Skin of body (tissue), 2 donors: ENCODE measurements around the gene RETREG1. TPM values are rescaled to one million over a fixed set of nuclear protein-coding genes. Genes with fewer than 3 reads are reported as not detected.
"Not testable (repeated sequence)": the region's sequence is repeated elsewhere in the genome, so short reads cannot be mapped to it uniquely, and the experiment has no call there.

ENCODE experiments used
- DNase-seq: peaks from one replicate; lab custom pipeline; 2025; lab: John Stamatoyannopoulos, UW
- total RNA-seq: library from RNA; depleted of rRNA; stranded (reverse); fragments of >200 nt; gene quantifications from one replicate; pipeline ENCODE4 v1.2.3, GENCODE V29; 2014

The RETREG1 gene
- 27.4 TPM for total RNA-seq

GRCh38 chr5:16616536-16617273, at the start of gene RETREG1:
Gene RETREG1 (minus strand): TSS chr5:16616997. CDS start chr5:16616971, 26 bp downstream.
- DNase-seq, result no peak

GRCh38 chr5:16666130-16666882, 49.5 kb upstream of the RETREG1 start:
- no peak for DNase-seq

GRCh38 chr5:16665601-16666000, 48.8 kb upstream of the RETREG1 start:
- DNase-seq, result no peak

- no peak for DNase-seq
Observed at GRCh38 chr5:16664368-16664767, 47.6 kb upstream of the RETREG1 start.

GRCh38 chr5:16663840-16664239, 47.0 kb upstream of the RETREG1 start:
- no peak for DNase-seq

GRCh38 chr5:16661713-16662112, 44.9 kb upstream of the RETREG1 start:
- DNase-seq, result no peak

GRCh38 chr5:16660982-16661381, 44.2 kb upstream of the RETREG1 start:
- DNase-seq, result no peak

GRCh38 chr5:16659536-16659935, 42.7 kb upstream of the RETREG1 start:
- no peak for DNase-seq

- DNase-seq, result no peak
Observed at GRCh38 chr5:16656561-16657191, 39.9 kb upstream of the RETREG1 start.

- DNase-seq, result no peak
Observed at GRCh38 chr5:16654647-16655334, 38.0 kb upstream of the RETREG1 start.

GRCh38 chr5:16648739-16649138, 31.9 kb upstream of the RETREG1 start:
- DNase-seq, result not testable (repeated sequence)

- DNase-seq, result no peak
Observed at GRCh38 chr5:16644301-16644889, 27.6 kb upstream of the RETREG1 start.

GRCh38 chr5:16642867-16643266, 26.1 kb upstream of the RETREG1 start:
- DNase-seq, result peak; percentile 49

- no peak for DNase-seq
Observed at GRCh38 chr5:16639206-16639605, 22.4 kb upstream of the RETREG1 start.

- no peak for DNase-seq
Observed at GRCh38 chr5:16628376-16628775, 11.6 kb upstream of the RETREG1 start.

- no peak for DNase-seq
Observed at GRCh38 chr5:16626696-16627264, 10.0 kb upstream of the RETREG1 start.

GRCh38 chr5:16625096-16625495, 8.3 kb upstream of the RETREG1 start:
- DNase-seq, result no peak

GRCh38 chr5:16619136-16619535, 2.3 kb upstream of the RETREG1 start:
- DNase-seq, result no peak

GRCh38 chr5:16618138-16618897, 1.5 kb upstream of the RETREG1 start:
- DNase-seq, result no peak

- no peak for DNase-seq
Observed at GRCh38 chr5:16617274-16617968, 624 bp upstream of the RETREG1 start.
